ENCODE results near the gene F8. TPM values are rescaled to one million over a fixed set of nuclear protein-coding genes. Genes with fewer than 3 reads are reported as not detected.

F8 gene
- total and polyA plus RNA-seq, 12 donors, result 21.6 to 92.4 (median 37.7) TPM

DNA sequence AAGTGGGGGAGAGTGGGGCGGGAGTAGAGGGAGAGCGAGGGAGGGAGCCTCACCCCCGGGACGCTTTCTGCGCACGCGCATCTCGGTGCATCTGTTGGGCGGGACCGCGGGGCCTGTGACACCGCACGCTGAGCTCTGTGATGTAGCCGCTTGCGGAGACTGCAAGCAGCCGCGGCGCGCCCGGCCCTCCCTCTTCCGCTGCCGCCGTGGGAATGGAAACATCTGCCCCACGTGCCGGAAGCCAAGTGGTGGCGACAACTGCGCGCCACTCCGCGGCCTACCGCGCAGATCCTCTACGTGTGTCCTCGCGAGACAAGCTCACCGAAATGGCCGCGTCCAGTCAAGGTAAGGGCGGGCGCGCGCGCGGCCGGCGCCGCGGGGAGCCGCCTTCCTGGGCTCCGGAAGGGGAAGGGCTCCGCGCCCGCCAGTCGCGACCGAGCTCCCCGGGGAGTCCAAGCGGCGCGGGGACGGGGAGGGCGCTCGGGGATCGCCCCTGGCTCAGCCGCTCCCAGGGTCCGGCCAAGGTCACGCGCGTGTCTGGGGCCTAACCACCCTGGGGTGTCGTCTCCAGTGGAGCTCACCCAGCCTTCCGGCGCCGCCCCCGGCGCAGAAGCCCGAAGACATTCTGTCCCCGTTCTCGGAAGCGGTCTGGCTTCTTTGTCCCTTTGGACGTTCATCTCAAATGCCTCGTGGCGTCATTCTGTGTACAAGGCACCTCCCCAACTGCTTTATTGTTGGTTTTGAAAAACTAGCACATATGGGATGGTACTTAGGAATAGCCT is 4.4 kb upstream of the F8 start, which contains the start of gene FUNDC2:
Gene FUNDC2, plus strand, starts transcription at position 118 of the 782 bp plus-strand sequence. Its CDS starts 95 bp downstream, at position 213.
- H3K36me3 ChIP-seq, result no peaks in the 10 kb centered on the region
- WGBS, 2 donors, result 1% methylated on average over 23 to 72 of the region's 82 CpGs
- peak within 1 kb of the TSS; percentile 85 to 99 (median 98) for H3K27ac ChIP-seq
- H3K9me3 ChIP-seq, result peaks cover 0 to 5% (median 0%) of the 10 kb centered on the region in 11 donors
- peak; percentile 91 to 97 (median 95) for ATAC-seq
- no peaks in the 10 kb centered on the region for H3K27me3 ChIP-seq
- H3K4me3 ChIP-seq, result peak within 1 kb of the TSS; percentile 32 to 75 (median 62)
- no peak for TF ChIP-seq CTCF (IDR thresholded peaks at IDR 0.05)
- intact Hi-C loops (cut with DNase I), result loop anchor here in 1 of 10 donors (5.0 kb wide), 1 partner anchor 45 kb away; the partner anchor contains the start of genes BRCC3, CMC4 and MTCP1
- peaks cover 0 to 34% (median 4%) of the 10 kb centered on the region in 9 donors for H3K4me1 ChIP-seq
- DNase-seq, result peak; percentile 92 to 94

GRCh38 chrX:155026420-155026726 is 3.9 kb upstream of the F8 start:
- WGBS, 2 donors, result 0 to 1% methylated on average over 15 to 16 of the region's 16 CpGs
- H3K4me1 ChIP-seq, result peaks cover 0 to 29% (median 4%) of the 10 kb centered on the region in 9 donors
- no peaks in the 10 kb centered on the region for H3K27me3 ChIP-seq
- DNase-seq (no peak), ATAC-seq (no peak)
- TF ChIP-seq CTCF (IDR thresholded peaks at IDR 0.05), result no peak
- H3K9me3 ChIP-seq, result peaks cover 0 to 5% (median 0%) of the 10 kb centered on the region in 11 donors
- intact Hi-C loops (cut with DNase I), result loop anchor here in 1 of 10 donors (5.0 kb wide), 1 partner anchor 46 kb away; the partner anchor contains the start of genes BRCC3, CMC4 and MTCP1
- H3K4me3 ChIP-seq, result peak overlapping the region in 9 of 10 donors; percentile 32 to 75 (median 62)
- H3K27ac ChIP-seq, result peak overlapping the region; percentile 85 to 99 (median 98)
- no peaks in the 10 kb centered on the region for H3K36me3 ChIP-seq

- no peak overlapping the region for H3K4me3 ChIP-seq
- no peak overlapping the region for H3K27ac ChIP-seq
- TF ChIP-seq CTCF (IDR thresholded peaks at IDR 0.05), result no peak
These were observed 1.6 kb upstream of the F8 start for GRCh38 chrX:155023907-155024833.

GRCh38 chrX:155020591-155020990 is 1.9 kb downstream of the F8 start:
- intact Hi-C loops (cut with DNase I), result no loop called here

More at GRCh38 chrX:155023907-155024833, 1.6 kb upstream of the F8 start:
- 95% methylated on average over 6 of the region's 6 CpGs for WGBS, 2 donors
- ATAC-seq, result no peak
- DNase-seq, result no peak
- Histone ChIP-seq H3K27me3 (no peaks in the 10 kb centered on the region), H3K9me3 (peaks cover 0 to 5% (median 0%) of the 10 kb centered on the region in 11 donors), H3K36me3 (no peaks in the 10 kb centered on the region), H3K4me1 (peaks cover 0 to 19% (median 4%) of the 10 kb centered on the region in 9 donors)
- intact Hi-C loops (cut with DNase I), result no loop called here

More at GRCh38 chrX:155020591-155020990, 1.9 kb downstream of the F8 start:
- TF ChIP-seq CTCF (IDR thresholded peaks at IDR 0.05), result no peak
- peak overlapping the region in 9 of 10 donors; percentile 20 to 54 (median 46) for H3K4me3 ChIP-seq
- H3K27ac ChIP-seq, result peak overlapping the region in 7 of 10 donors; percentile 22 to 79 (median 58)
- 69 to 81% methylated on average over 3 of the region's 3 CpGs for WGBS, 2 donors
- H3K27me3 ChIP-seq, result no peaks in the 10 kb centered on the region
- H3K9me3 ChIP-seq, result no peaks in the 10 kb centered on the region
- no peaks in the 10 kb centered on the region for H3K36me3 ChIP-seq
- DNase-seq (no peak), ATAC-seq (no peak)
- H3K4me1 ChIP-seq, result peaks cover 0 to 15% (median 0%) of the 10 kb centered on the region in 9 donors
